ENCODE measurements around the gene CFAP97D2.
"Not testable (repeated sequence)": the region's sequence is repeated elsewhere in the genome, so short reads cannot be mapped to it uniquely, and the experiment has no call there.

Gene CFAP97D2

GRCh38 chr13:114158869-114159666 lies 20.0 kb upstream of the CFAP97D2 start:
- not testable (repeated sequence) for DNase-seq (ENCODE audit: low spot score)

- no peak for DNase-seq (ENCODE audit: low spot score)
Observed at GRCh38 chr13:114161028-114161556, 18.0 kb upstream of the CFAP97D2 start.

GRCh38 chr13:114161644-114162532 lies 17.2 kb upstream of the CFAP97D2 start:
- peak; percentile 59 for DNase-seq (ENCODE audit: low spot score)

- no peak for DNase-seq (ENCODE audit: low spot score)
Observed at GRCh38 chr13:114162533-114162922, 16.5 kb upstream of the CFAP97D2 start.

GRCh38 chr13:114164053-114164452 lies 15.0 kb upstream of the CFAP97D2 start:
- DNase-seq (ENCODE audit: low spot score), result no peak

- DNase-seq (ENCODE audit: low spot score), result no peak
Observed at GRCh38 chr13:114164681-114165429, 14.2 kb upstream of the CFAP97D2 start.

GRCh38 chr13:114166381-114167131 lies 12.5 kb upstream of the CFAP97D2 start:
- DNase-seq (ENCODE audit: low spot score), result no peak

- no peak for DNase-seq (ENCODE audit: low spot score)
Observed at GRCh38 chr13:114167426-114167825, 11.6 kb upstream of the CFAP97D2 start.

- no peak for DNase-seq (ENCODE audit: low spot score)
Observed at GRCh38 chr13:114167885-114168284, 11.2 kb upstream of the CFAP97D2 start.

- no peak for DNase-seq (ENCODE audit: low spot score)
Observed at GRCh38 chr13:114173272-114173671, 5.8 kb upstream of the CFAP97D2 start.

- no peak for DNase-seq (ENCODE audit: low spot score)
Observed at GRCh38 chr13:114173745-114174144, 5.3 kb upstream of the CFAP97D2 start.

- no peak for DNase-seq (ENCODE audit: low spot score)
Observed at GRCh38 chr13:114174529-114174961, 4.5 kb upstream of the CFAP97D2 start.

GRCh38 chr13:114176359-114176902 lies 2.6 kb upstream of the CFAP97D2 start:
- DNase-seq (ENCODE audit: low spot score), result not testable (repeated sequence)

- no peak for DNase-seq (ENCODE audit: low spot score)
Observed at GRCh38 chr13:114177245-114178010, 1.6 kb upstream of the CFAP97D2 start.

- no peak for DNase-seq (ENCODE audit: low spot score)
Observed at GRCh38 chr13:114185182-114185971, 6.3 kb downstream of the CFAP97D2 start.

GRCh38 chr13:114194853-114195252 lies 15.8 kb downstream of the CFAP97D2 start:
- DNase-seq (ENCODE audit: low spot score), result no peak

GRCh38 chr13:114196629-114197028 lies 17.6 kb downstream of the CFAP97D2 start:
- DNase-seq (ENCODE audit: low spot score), result no peak

GRCh38 chr13:114198556-114198955 lies 19.5 kb downstream of the CFAP97D2 start:
- no peak for DNase-seq (ENCODE audit: low spot score)

GRCh38 chr13:114199526-114199925 lies 20.5 kb downstream of the CFAP97D2 start:
- DNase-seq (ENCODE audit: low spot score), result not testable (repeated sequence)
